Measurements from ENCODE around the gene MYOG. TPM values are rescaled to one million over a fixed set of nuclear protein-coding genes. Genes with fewer than 3 reads are reported as not detected.

Gene MYOG
- total RNA-seq, 1 experiment from 2014 or later, result not detected

- Histone ChIP-seq H3K9me3 (ENCODE audit: control insufficient read depth, low read depth, low read length) (no peaks in the 10 kb centered on the region), H3K27me3 (ENCODE audit: insufficient read depth, low read length) (no peaks in the 10 kb centered on the region), H3K79me1 (ENCODE audit: insufficient read depth, low read depth, low read length, poor library complexity, severe bottlenecking) (no peaks in the 10 kb centered on the region), H4K20me1 (ENCODE audit: control insufficient read depth, insufficient read depth, insufficient read length) (no peaks in the 10 kb centered on the region), H2BK15ac (ENCODE audit: low read depth, low read length) (no peak overlapping the region), H4K5ac (ENCODE audit: insufficient read length, low read depth, low read length) (no peak overlapping the region), H4K8ac (replicated peaks; ENCODE audit: insufficient read length, low read depth, low read length) (no peak overlapping the region), H2AK5ac (ENCODE audit: insufficient read length, low read length) (no peak overlapping the region), H2BK5ac (ENCODE audit: insufficient read length, low read length) (no peak overlapping the region), H2AFZ (ENCODE audit: low read length) (no peak overlapping the region), H3K56ac (ENCODE audit: insufficient read length, low read depth, low read length) (no peak overlapping the region), H2BK20ac (ENCODE audit: low read depth, low read length, poor library complexity, severe bottlenecking) (no peak overlapping the region), H3K18ac (ENCODE audit: insufficient read length, low read depth, low read length) (no peak overlapping the region), H2BK120ac (ENCODE audit: low read depth, low read length, poor library complexity, severe bottlenecking) (no peak overlapping the region), H4K91ac (ENCODE audit: insufficient read length, low read depth, low read length) (no peak overlapping the region), H3K27ac (ENCODE audit: insufficient read length, low read depth, low read length) (no peak overlapping the region), H2BK12ac (ENCODE audit: insufficient read length, low read depth, low read length) (no peak overlapping the region), H3K23me2 (ENCODE audit: insufficient read length, low read depth, low read length, poor library complexity, severe bottlenecking) (no peaks in the 10 kb centered on the region), H3K9ac (ENCODE audit: extremely low read depth, insufficient read length, low read length) (no peak overlapping the region), H3K14ac (ENCODE audit: insufficient read depth, low read length) (no peak overlapping the region), H3K4me2 (ENCODE audit: insufficient read depth, insufficient read length, low read length) (no peak overlapping the region), H3K4ac (ENCODE audit: low read depth, low read length) (no peak overlapping the region), H3K23ac (ENCODE audit: insufficient read length, low read depth, low read length) (no peak overlapping the region), H3K4me1 (ENCODE audit: insufficient read depth, low read length) (no peaks in the 10 kb centered on the region; the same call in 1 of the 2 replicates), H3K79me2 (ENCODE audit: insufficient read depth, low read length) (no peaks in the 10 kb centered on the region), H3T11ph (ENCODE audit: low read length) (no peak overlapping the region)
- peaks cover 16 to 42% of the 10 kb centered on the region in 2 experiments for H3K4me1 Mint-ChIP-seq
- H3K27ac Mint-ChIP-seq, result no peak overlapping the region
- peaks cover 0 to 32% (median 9%) of the 10 kb centered on the region in 3 experiments; a peak in 5 of 7 replicates for H3K36me3 Mint-ChIP-seq (ENCODE audit: insufficient read depth in 1 of 3, low read depth in 3 of 3)
- peaks cover 2% of the 10 kb centered on the region for H3K27me3 Mint-ChIP-seq (ENCODE audit: low read depth)
- no peak for TF ChIP-seq CTCF (conservative IDR thresholded peaks at IDR 0.05)
- WGBS (ENCODE audit: extremely low coverage, insufficient read length, low lambda C conversion rate), result no CpG with 5 or more reads among the region's 15 CpGs
- H3K9me3 Mint-ChIP-seq, result no peaks in the 10 kb centered on the region
- H3K4me3 Mint-ChIP-seq, result no peak overlapping the region
- no peak for DNase-seq
These were observed 38.7 kb downstream of the MYOG start for GRCh38 chr1:203046984-203047630.
